HFFc6 (cell line): ENCODE results near the gene INPP4B. TPM values are rescaled to one million over a fixed set of nuclear protein-coding genes. Genes with fewer than 3 reads are reported as not detected.
"Not testable (repeated sequence)": the region's sequence is repeated elsewhere in the genome, so short reads cannot be mapped to it uniquely, and the experiment has no call there.

ENCODE experiments used
- DNase-seq: peaks from one replicate; pipeline ENCODE4 v3.0.0-alpha.2; 2018
- H3K27ac Mint-ChIP-seq: 2 replicates; pipeline ENCODE4 v1.8.0; 2020; ENCODE audit warnings: mild to moderate bottlenecking, mixed read lengths
- H3K27me3 Mint-ChIP-seq: 2 replicates; pipeline ENCODE4 v1.8.0; 2021; ENCODE audit warnings: mild to moderate bottlenecking, moderate library complexity, mixed read lengths; ENCODE audit not compliant: insufficient read depth
- H3K36me3 Mint-ChIP-seq: 2 replicates; pipeline ENCODE4 v1.8.0; 2021; ENCODE audit warnings: low read depth, mixed read lengths
- H3K4me1 Mint-ChIP-seq: 2 replicates; pipeline ENCODE4 v1.8.0; 2020; ENCODE audit warnings: low read depth, mixed read lengths
- H3K4me3 Mint-ChIP-seq: 2 replicates; pipeline ENCODE4 v1.8.0; 2020; ENCODE audit warnings: mild to moderate bottlenecking, moderate library complexity, mixed read lengths
- H3K9me3 Mint-ChIP-seq: 2 replicates; pipeline ENCODE4 v1.8.0; 2020; ENCODE audit warnings: mild to moderate bottlenecking, mixed read lengths
- total RNA-seq, 6 experiments: library from RNA; stranded (reverse); fragmentation: NEBNext Ultra II Directional; extraction: Animal tissue kit (Norgen Biotek cat#: 25700); gene quantifications; 2 replicates in 1 of 6; 3 replicates in 5 of 6; pipeline ENCODE4 v1.2.3, GENCODE V29; 2021
- TF ChIP-seq, protein P1 (sequence below): fragments of 200-600 bp; sonication (generic); IDR thresholded peaks from 2 replicates; pipeline ENCODE4 v1.5.0; 2021; ENCODE audit warnings: antibody characterized with exemption, mild to moderate bottlenecking

INPP4B gene
- total RNA-seq, 6 experiments from 2014 or later, result 36.1 to 48.9 (median 40.1) TPM

GRCh38 chr4:142645475-142646108, 200.5 kb downstream of the INPP4B start:
- DNase-seq, result no peak
- no peak overlapping the region for H3K27ac Mint-ChIP-seq

GRCh38 chr4:142644628-142645027, 201.5 kb downstream of the INPP4B start:
- Mint-ChIP-seq H3K9me3 (peaks cover 11% of the 10 kb centered on the region), H3K36me3 (peaks cover 48% of the 10 kb centered on the region)
- H3K27ac Mint-ChIP-seq, DNase-seq, H3K4me3 Mint-ChIP-seq, H3K27me3 Mint-ChIP-seq, H3K4me1 Mint-ChIP-seq: not testable (repeated sequence)

More at GRCh38 chr4:142645475-142646108, 200.5 kb downstream of the INPP4B start:
- no peaks in the 10 kb centered on the region; the same call in 1 of the 2 replicates for H3K27me3 Mint-ChIP-seq
- TF ChIP-seq, protein P1, sequence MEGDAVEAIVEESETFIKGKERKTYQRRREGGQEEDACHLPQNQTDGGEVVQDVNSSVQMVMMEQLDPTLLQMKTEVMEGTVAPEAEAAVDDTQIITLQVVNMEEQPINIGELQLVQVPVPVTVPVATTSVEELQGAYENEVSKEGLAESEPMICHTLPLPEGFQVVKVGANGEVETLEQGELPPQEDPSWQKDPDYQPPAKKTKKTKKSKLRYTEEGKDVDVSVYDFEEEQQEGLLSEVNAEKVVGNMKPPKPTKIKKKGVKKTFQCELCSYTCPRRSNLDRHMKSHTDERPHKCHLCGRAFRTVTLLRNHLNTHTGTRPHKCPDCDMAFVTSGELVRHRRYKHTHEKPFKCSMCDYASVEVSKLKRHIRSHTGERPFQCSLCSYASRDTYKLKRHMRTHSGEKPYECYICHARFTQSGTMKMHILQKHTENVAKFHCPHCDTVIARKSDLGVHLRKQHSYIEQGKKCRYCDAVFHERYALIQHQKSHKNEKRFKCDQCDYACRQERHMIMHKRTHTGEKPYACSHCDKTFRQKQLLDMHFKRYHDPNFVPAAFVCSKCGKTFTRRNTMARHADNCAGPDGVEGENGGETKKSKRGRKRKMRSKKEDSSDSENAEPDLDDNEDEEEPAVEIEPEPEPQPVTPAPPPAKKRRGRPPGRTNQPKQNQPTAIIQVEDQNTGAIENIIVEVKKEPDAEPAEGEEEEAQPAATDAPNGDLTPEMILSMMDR, result no peak
- 0 out of 2 replicates have a peak, but pooled peaks cover 5% of the 10 kb centered on the region for H3K4me1 Mint-ChIP-seq
- H3K4me3 Mint-ChIP-seq, result no peak overlapping the region
- peaks cover 16% of the 10 kb centered on the region for H3K9me3 Mint-ChIP-seq
- peaks cover 56% of the 10 kb centered on the region for H3K36me3 Mint-ChIP-seq

DNA sequence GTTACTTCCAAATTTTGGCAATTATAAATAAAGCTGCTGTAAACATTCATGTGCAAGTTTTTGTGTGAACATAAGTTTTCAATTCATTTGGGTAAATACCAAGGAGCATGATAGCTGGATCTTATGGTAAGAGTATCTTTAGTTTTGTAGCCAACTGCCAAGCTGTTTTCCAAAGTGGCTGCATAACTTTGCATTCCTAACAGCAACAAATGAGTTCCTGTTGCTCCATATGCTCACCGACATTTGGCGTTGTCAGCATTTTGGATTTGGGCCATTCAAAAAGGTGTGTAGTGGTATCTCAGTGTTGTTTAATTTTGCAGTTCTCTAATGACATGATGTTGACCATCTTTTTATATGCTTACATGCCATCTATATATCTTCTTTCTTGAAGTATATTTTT, 208.5 kb downstream of the INPP4B start:
- H3K27me3 Mint-ChIP-seq, result no peaks in the 10 kb centered on the region; the same call in 1 of the 2 replicates
- TF ChIP-seq, protein P1, result no peak
- H3K27ac Mint-ChIP-seq, result no peak overlapping the region
- H3K4me3 Mint-ChIP-seq, result no peak overlapping the region
- peaks cover under 1% of the 10 kb centered on the region; the same call in 1 of the 2 replicates for H3K36me3 Mint-ChIP-seq
- DNase-seq, result no peak
- no peaks in the 10 kb centered on the region for H3K4me1 Mint-ChIP-seq
- peaks cover 5% of the 10 kb centered on the region for H3K9me3 Mint-ChIP-seq

GRCh38 chr4:142631836-142632235, 214.3 kb downstream of the INPP4B start:
- Mint-ChIP-seq H3K9me3 (no peaks in the 10 kb centered on the region; the same call in 1 of the 2 replicates), H3K4me1 (no peaks in the 10 kb centered on the region), H3K4me3 (no peak overlapping the region), H3K27me3 (peaks cover 3% of the 10 kb centered on the region; the same call in 1 of the 2 replicates), H3K36me3 (peaks cover 18% of the 10 kb centered on the region; the same call in 1 of the 2 replicates), H3K27ac (no peak overlapping the region)
- no peak for DNase-seq
- TF ChIP-seq, protein P1, result no peak

DNA sequence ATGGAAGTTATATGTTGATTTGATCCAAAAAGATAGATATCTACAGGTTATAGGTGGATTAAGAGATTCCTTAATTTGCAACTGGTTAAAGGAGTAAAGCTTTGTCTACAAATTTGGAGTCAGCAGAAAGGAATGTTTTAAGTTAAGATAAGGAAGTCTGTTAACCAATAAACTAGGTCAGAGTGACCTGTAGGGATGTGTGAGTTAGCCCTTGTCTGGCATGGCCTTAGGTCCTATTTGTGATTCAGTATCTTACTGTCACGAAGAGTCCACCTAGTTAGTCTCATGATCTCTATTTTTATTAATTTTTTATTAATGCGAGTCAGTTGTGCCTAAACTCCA, 230.8 kb downstream of the INPP4B start:
- TF ChIP-seq, protein P1, result no peak
- Mint-ChIP-seq H3K4me1 (peaks cover 48% of the 10 kb centered on the region), H3K36me3 (peaks cover 29% of the 10 kb centered on the region), H3K27ac (peak overlapping the region; percentile 93), H3K9me3 (peaks cover 6% of the 10 kb centered on the region), H3K27me3 (no peaks in the 10 kb centered on the region), H3K4me3 (peak overlapping the region; percentile 65)
- DNase-seq, result peak; percentile 81

DNA sequence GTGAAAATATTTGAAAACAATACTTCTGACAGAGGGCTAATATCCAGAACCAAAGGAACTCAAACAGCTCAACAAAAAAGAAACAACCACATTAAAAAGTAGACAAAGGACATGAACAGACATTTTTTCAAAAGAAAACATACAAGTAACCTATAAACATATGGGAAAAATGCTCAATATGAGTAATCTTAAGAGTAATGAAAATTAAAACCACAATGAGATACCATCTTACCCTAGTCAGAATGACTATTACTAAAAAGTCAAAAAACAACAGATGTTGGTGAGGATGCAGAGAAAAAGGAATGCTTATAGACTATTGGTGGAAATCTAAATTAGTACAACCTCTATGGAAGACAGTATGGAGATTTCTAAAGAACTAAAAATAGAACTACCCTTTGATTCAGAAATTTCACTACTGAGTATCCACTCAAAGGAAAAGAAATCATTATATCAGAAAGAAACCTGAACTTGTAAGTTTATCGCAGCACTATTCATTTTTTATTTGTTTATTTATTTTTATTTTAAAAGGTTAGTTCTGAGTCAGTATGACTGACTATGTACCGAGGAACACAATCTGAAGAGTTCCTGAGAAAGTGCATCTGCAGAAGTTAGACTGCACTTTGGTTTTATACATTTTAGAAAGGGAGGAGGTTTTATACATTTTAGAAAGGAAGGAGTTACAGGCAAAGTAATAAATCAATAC, 231.3 kb downstream of the INPP4B start:
- TF ChIP-seq, protein P1, result no peak
- peaks cover 48% of the 10 kb centered on the region for H3K4me1 Mint-ChIP-seq
- DNase-seq, result peak; percentile 87
- peaks cover 6% of the 10 kb centered on the region for H3K9me3 Mint-ChIP-seq
- no peaks in the 10 kb centered on the region for H3K27me3 Mint-ChIP-seq
- H3K4me3 Mint-ChIP-seq, result peak overlapping the region; percentile 65
- H3K27ac Mint-ChIP-seq, result peak overlapping the region; percentile 93
- peaks cover 24% of the 10 kb centered on the region for H3K36me3 Mint-ChIP-seq
